HepG2 (cell line): ENCODE results near the gene CLHC1. TPM values are rescaled to one million over a fixed set of nuclear protein-coding genes. Genes with fewer than 3 reads are reported as not detected.
A peak's percentile ranks its signal among the peaks of the same experiment; 100 is the strongest.

Experiments
- AGO1 ChIP-seq: fragments of 200-400 bp; formaldehyde crosslinking; IDR thresholded peaks from 2 replicates; pipeline ENCODE4 v1.6.1; 2017; ENCODE audit warnings: mild to moderate bottlenecking, low read depth, low read length, moderate library complexity; ENCODE audit not compliant: poor library complexity, severe bottlenecking
- AHR ChIP-seq: IDR thresholded peaks from 2 replicates; pipeline ENCODE4 v1.6.1; 2018; ENCODE audit warnings: missing genetic modification reagents, missing compliant biosample characterization
- ARNT2 ChIP-seq: sonication (generic); formaldehyde crosslinking; IDR thresholded peaks from 2 replicates; pipeline ENCODE4 v1.8.0; 2022; ENCODE audit warnings: mild to moderate bottlenecking, low read depth, missing genetic modification reagents, moderate library complexity
- ARNTL ChIP-seq: sonication (generic); formaldehyde crosslinking; IDR thresholded peaks from 2 replicates; pipeline ENCODE4 v1.4.0; 2020; ENCODE audit warnings: mild to moderate bottlenecking, missing genetic modification reagents
- BORCS8-MEF2B ChIP-seq: sonication (generic); formaldehyde crosslinking; IDR thresholded peaks from 2 replicates; pipeline ENCODE4 v1.8.0; 2022; ENCODE audit warnings: mild to moderate bottlenecking, missing genetic modification reagents
- FOSL2 ChIP-seq: sonication (generic); formaldehyde crosslinking; IDR thresholded peaks from 2 replicates; pipeline ENCODE4 v1.4.0; 2020; ENCODE audit warnings: missing genetic modification reagents
- HNRNPH1 ChIP-seq: fragments of 200-400 bp; formaldehyde crosslinking; optimal IDR thresholded peaks from 2 replicates; pipeline ENCODE3; 2017; ENCODE audit warnings: mild to moderate bottlenecking, low read depth, low read length
- JDP2 ChIP-seq: sonication (generic); formaldehyde crosslinking; IDR thresholded peaks from 2 replicates; pipeline ENCODE4 v1.8.1; 2022; ENCODE audit warnings: missing genetic modification reagents, borderline replicate concordance
- JUND ChIP-seq: sonication (generic); formaldehyde crosslinking; IDR thresholded peaks from 2 replicates; pipeline ENCODE4 v1.8.0; 2022; ENCODE audit warnings: mild to moderate bottlenecking, missing genetic modification reagents
- POGZ ChIP-seq: sonication (generic); formaldehyde crosslinking; IDR thresholded peaks from 2 replicates; pipeline ENCODE4 v1.4.0; 2020; ENCODE audit warnings: mild to moderate bottlenecking, missing genetic modification reagents
- TIGD3 ChIP-seq: sonication (generic); formaldehyde crosslinking; IDR thresholded peaks from 2 replicates; pipeline ENCODE4 v1.5.1; 2020; ENCODE audit warnings: mild to moderate bottlenecking, missing genetic modification reagents, borderline replicate concordance
- UBTF ChIP-seq: sonication (generic); formaldehyde crosslinking; IDR thresholded peaks from 2 replicates; pipeline ENCODE4 v1.4.0; 2020; ENCODE audit warnings: mild to moderate bottlenecking, missing genetic modification reagents
- WIZ ChIP-seq: sonication (generic); formaldehyde crosslinking; IDR thresholded peaks from 2 replicates; pipeline ENCODE4 v1.5.1; 2020; ENCODE audit warnings: mild to moderate bottlenecking, missing genetic modification reagents
- ZBTB8A ChIP-seq: sonication (generic); formaldehyde crosslinking; IDR thresholded peaks from 2 replicates; pipeline ENCODE4 v1.4.0; 2020; ENCODE audit warnings: mild to moderate bottlenecking, low read depth, missing genetic modification reagents, borderline replicate concordance
- ZKSCAN8 ChIP-seq: IDR thresholded peaks from 2 replicates; pipeline ENCODE4 v1.6.1; 2016; ENCODE audit warnings: borderline replicate concordance, missing genetic modification reagents, missing compliant biosample characterization
- ZNF101 ChIP-seq: sonication (generic); formaldehyde crosslinking; IDR thresholded peaks from 2 replicates; pipeline ENCODE4 v1.4.0; 2020; ENCODE audit warnings: mild to moderate bottlenecking, low read depth, missing genetic modification reagents, borderline replicate concordance
- ZNF292 ChIP-seq: sonication (generic); formaldehyde crosslinking; IDR thresholded peaks from 2 replicates; pipeline ENCODE4 v1.8.1; 2022; ENCODE audit warnings: mild to moderate bottlenecking, low read depth, missing genetic modification reagents, borderline replicate concordance
- ZNF383 ChIP-seq: sonication (generic); formaldehyde crosslinking; IDR thresholded peaks from 2 replicates; pipeline ENCODE4 v1.4.0; 2020; ENCODE audit warnings: missing genetic modification reagents, mild to moderate bottlenecking, borderline replicate concordance
- ZNF619 ChIP-seq: sonication (generic); formaldehyde crosslinking; IDR thresholded peaks from 2 replicates; pipeline ENCODE4 v1.4.0; 2020; ENCODE audit warnings: mild to moderate bottlenecking, missing genetic modification reagents
- ZNF660 ChIP-seq: sonication (generic); formaldehyde crosslinking; IDR thresholded peaks from 2 replicates; pipeline ENCODE4 v1.5.1; 2020; ENCODE audit warnings: mild to moderate bottlenecking, low read depth, missing genetic modification reagents, borderline replicate concordance
- ZNF674 ChIP-seq: sonication (generic); formaldehyde crosslinking; IDR thresholded peaks from 2 replicates; pipeline ENCODE4 v1.5.0; 2020; ENCODE audit warnings: low read depth, mild to moderate bottlenecking, missing genetic modification reagents
- ZNF704 ChIP-seq: sonication (generic); formaldehyde crosslinking; IDR thresholded peaks from 2 replicates; pipeline ENCODE4 v1.8.1; 2023; ENCODE audit warnings: mild to moderate bottlenecking, inconsistent platforms, moderate library complexity, missing genetic modification reagents, borderline replicate concordance
- ZNF790 ChIP-seq: sonication (generic); formaldehyde crosslinking; IDR thresholded peaks from 2 replicates; pipeline ENCODE4 v1.8.0; 2022; ENCODE audit warnings: missing genetic modification reagents, mild to moderate bottlenecking, borderline replicate concordance
- ZSCAN9 ChIP-seq: IDR thresholded peaks from 2 replicates; pipeline ENCODE4 v1.6.1; 2016; ENCODE audit warnings: borderline replicate concordance
- polyA plus RNA-seq, 8 experiments: library from polyadenylated mRNA; depleted of rRNA in 3 of 8; stranded (reverse) in 7 of 8; unstranded in 1 of 8; fragments of >200 nt; fragmentation: Illumina TruSeq in 4 of 8; extraction: Trizol in 4 of 8; gene quantifications; 2 replicates each; pipeline versions ENCODE4 v1.2.1 to v1.2.3, GENCODE V29; 2011 to 2016; ENCODE audit warnings: low read depth in 4 of 8, missing spikeins in 1 of 8, mixed read lengths in 1 of 8; ENCODE audit not compliant: insufficient read depth in 1 of 8
- total RNA-seq, 5 experiments: library from RNA; depleted of rRNA; stranded (reverse); fragments of >200 nt; fragmentation: Illumina TruSeq; extraction: Trizol; gene quantifications; 2 replicates each; pipeline ENCODE4 v1.2.3, GENCODE V29; 2016; ENCODE audit warnings: low read depth in 1 of 5

Gene CLHC1
- total and polyA plus RNA-seq, 2 of the 13 experiments (the other 11 are each of a cell fraction or from before 2014, with no cell fraction given) = 9.8 to 12.6 TPM

GRCh38 chr2:55141572-55142413, 90.3 kb downstream of the CLHC1 start (continued):
- TF ChIP-seq ARNTL (CRISPR knock-in tag) (no peak), ZNF383 (CRISPR knock-in tag) (no peak), ZNF660 (CRISPR knock-in tag) (no peak), ZNF704 (CRISPR knock-in tag) (no peak), WIZ (no peak), TIGD3 (CRISPR knock-in tag) (no peak), ZNF619 (CRISPR knock-in tag) (no peak), JUND (CRISPR knock-in tag) (no peak), HNRNPH1 (no peak), ZNF101 (CRISPR knock-in tag) (no peak), ZNF292 (CRISPR knock-in tag) (no peak), POGZ (CRISPR knock-in tag) (no peak), AHR (CRISPR knock-in tag) (no peak), ZKSCAN8 (no peak), ARNT2 (no peak), BORCS8-MEF2B (CRISPR knock-in tag) (no peak), ZNF790 (no peak), ZNF674 (CRISPR knock-in tag) (no peak), ZBTB8A (CRISPR knock-in tag) (no peak), ZSCAN9 (CRISPR knock-in tag) (no peak), JDP2 (no peak), UBTF (peak; percentile 30; the same call in 1 of the 2 replicates), FOSL2 (peak; percentile 86), AGO1 (no peak)
